DMS114 treated with DMSO at 0.1 percent for 48 hours (cell line): Measurements from ENCODE around the gene YKT6.

ENCODE experiments used
- DNase-seq: peaks from one replicate; lab custom pipeline; 2025; ENCODE audit not compliant: unreplicated experiment; lab: John Stamatoyannopoulos, UW

YKT6 gene

GRCh38 chr7:44257618-44258422 lies 57.0 kb downstream of the YKT6 start:
- no peak for DNase-seq

- no peak for DNase-seq
These were observed 57.6 kb downstream of the YKT6 start for GRCh38 chr7:44258423-44258760.

- DNase-seq: no peak
These were observed 58.2 kb downstream of the YKT6 start for GRCh38 chr7:44258865-44259546.

- DNase-seq: no peak
These were observed 59.0 kb downstream of the YKT6 start for GRCh38 chr7:44259547-44260457.

- no peak for DNase-seq
These were observed 60.5 kb downstream of the YKT6 start for GRCh38 chr7:44261240-44261639.

GRCh38 chr7:44262031-44262430 lies 61.3 kb downstream of the YKT6 start:
- DNase-seq: no peak

- DNase-seq: no peak
These were observed 62.7 kb downstream of the YKT6 start for GRCh38 chr7:44263326-44264082.
